GM18870 (cell line): ENCODE measurements around the gene C16orf96.

Experiments used
- ATAC-seq: cut with Tn5 transposase; IDR thresholded peaks from one replicate; pipeline ENCODE4 v1.9.1; 2021; ENCODE audit warnings: moderate library complexity; ENCODE audit not compliant: unreplicated experiment

Gene C16orf96

DNA sequence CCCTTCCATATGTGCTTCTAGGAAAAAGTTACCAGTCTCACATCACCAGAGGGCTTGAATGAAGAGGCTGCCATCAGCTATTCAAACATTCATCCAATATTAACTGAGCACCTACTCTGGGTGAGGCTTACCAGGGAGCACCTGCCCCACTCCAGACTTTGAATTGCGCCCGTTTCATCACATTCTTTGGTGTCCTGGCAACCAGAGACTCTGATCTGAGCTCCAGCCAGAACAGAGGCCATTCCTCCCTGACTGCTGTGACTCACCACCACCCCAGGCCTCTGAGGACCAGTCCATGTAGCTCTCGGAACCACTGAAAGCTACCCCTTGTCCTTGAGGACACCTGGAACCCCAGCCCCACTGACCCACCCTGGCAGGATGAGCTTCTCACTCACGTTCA is at the start of gene C16orf96:
Gene C16orf96 (plus strand): TSS at position 229 of the 400 bp plus-strand sequence. CDS start 150 bp downstream, at position 379.
- no peak for ATAC-seq

DNA sequence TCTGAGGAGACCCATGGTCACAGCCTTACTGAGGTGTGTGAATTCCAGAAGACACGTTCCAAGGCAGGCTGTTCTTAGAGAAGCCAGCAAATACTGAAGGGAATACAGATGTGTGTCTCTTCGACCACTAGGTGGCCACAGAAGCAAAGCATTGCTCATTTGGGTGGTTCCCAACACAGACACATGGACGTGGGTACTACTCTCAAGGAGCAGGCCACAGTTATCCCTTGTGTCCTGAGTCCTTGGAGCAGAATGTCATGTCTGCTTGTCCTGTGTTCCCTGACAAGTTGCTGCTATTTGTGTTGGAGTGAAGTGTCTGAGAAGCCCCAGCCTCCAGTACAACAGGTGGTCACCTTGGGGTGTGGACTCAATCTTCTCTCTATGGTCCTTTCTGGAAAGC is 49.7 kb upstream of the C16orf96 start:
- no peak for ATAC-seq

DNA sequence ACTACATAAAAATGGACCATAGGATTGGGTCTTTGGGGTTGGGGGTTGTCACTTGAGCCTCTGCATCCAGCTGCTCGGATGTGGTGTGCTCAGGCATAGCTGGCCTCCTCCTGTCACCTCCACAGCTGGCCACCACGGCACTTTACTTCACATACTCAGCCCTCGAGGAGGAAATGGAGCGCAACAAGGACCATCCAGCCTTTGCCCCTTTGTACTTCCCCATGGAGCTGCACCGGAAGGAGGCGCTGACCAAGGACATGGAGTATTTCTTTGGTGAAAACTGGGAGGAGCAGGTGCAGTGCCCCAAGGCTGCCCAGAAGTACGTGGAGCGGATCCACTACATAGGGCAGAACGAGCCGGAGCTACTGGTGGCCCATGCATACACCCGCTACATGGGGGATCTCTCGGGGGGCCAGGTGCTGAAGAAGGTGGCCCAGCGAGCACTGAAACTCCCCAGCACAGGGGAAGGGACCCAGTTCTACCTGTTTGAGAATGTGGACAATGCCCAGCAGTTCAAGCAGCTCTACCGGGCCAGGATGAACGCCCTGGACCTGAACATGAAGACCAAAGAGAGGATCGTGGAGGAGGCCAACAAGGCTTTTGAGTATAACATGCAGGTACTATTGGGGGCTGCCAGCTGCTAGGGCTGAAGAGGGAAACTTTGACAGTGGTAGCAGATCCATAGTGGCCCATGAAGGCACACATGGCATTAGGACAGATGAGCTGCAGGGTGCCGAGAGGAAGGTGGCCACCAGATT is 48.4 kb upstream of the C16orf96 start:
- ATAC-seq: no peak

DNA sequence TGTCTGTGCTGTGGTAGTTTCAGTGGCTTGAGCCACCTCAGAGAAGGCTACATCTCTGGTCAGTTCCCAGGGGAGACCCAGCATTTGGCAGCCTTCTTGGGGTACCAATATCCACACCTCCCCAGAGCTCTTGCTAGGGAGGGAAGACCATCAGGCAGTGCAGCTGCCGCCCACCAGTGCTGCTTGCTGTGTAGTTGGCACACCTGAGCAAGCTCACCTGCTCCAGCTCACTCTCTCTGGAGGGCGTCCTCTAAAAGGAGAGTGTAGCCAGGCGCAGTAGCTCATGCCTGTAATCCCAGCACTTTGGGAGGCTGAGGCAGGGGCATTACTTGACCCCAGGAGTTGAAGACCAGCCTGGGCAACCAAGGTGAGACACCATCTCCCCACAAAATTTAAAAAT is 47.3 kb upstream of the C16orf96 start:
- no peak for ATAC-seq

DNA sequence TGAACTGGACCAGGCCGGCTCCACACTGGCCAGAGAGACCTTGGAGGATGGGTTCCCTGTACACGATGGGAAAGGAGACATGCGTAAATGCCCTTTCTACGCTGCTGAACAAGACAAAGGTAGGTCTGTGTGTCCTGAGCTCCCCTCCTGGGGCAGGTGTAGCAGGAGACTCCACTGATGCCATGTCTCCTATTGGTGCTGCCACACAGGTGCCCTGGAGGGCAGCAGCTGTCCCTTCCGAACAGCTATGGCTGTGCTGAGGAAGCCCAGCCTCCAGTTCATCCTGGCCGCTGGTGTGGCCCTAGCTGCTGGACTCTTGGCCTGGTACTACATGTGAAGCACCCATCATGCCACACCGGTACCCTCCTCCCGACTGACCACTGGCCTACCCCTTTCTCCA is 46.7 kb upstream of the C16orf96 start:
- ATAC-seq: no peak

DNA sequence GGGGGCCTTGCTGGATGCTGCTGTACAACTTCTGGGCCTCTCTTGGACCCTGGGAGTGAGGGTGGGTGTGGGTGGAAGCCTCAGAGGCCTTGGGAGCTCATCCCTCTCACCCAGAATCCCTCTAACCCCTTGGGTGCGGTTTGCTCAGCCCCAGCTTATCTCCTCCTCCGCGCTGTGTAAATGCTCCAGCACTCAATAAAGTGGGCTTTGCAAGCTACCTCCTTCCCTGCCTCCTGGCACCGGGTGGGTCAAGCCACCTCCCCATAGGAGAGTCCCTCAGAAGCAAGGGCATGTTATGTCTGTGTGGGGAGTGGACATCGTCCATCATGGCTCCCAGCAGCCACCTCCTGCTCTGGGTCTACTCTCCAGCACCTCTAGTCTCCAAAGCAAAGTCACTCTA is 46.0 kb upstream of the C16orf96 start:
- ATAC-seq: no peak

DNA sequence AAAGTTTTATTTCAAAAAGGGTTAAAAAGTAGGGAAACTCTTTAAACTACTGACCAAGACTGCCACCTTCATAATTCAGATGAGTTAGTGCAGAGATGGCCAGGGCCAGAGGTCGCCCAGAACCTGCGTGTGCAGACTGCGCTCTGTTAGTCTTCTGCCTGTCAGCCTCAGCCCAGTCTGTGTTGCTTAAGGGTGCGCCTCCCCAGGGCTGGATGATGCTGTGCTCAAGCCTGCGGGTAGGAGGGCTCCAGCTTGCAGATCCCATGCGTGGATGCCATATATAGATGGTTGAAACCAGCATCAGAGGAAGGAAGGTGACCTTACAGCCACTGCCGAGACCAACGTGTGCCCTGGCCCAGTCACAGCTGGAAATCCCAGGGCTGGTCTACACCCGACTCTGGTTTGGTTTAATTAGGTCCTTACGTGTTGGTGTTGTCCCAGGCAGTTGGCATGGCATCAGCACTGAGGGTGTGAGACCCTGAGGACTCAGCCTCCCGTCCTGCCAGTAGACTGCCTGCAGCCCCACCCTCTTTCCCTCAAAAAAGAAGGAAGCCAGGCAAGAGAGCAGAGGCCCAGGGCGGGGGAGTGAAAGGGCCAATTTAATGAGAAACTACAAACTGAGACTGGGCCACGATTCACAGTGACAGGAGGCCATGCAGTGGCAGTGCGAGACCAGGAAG is 45.3 kb upstream of the C16orf96 start:
- no peak for ATAC-seq

DNA sequence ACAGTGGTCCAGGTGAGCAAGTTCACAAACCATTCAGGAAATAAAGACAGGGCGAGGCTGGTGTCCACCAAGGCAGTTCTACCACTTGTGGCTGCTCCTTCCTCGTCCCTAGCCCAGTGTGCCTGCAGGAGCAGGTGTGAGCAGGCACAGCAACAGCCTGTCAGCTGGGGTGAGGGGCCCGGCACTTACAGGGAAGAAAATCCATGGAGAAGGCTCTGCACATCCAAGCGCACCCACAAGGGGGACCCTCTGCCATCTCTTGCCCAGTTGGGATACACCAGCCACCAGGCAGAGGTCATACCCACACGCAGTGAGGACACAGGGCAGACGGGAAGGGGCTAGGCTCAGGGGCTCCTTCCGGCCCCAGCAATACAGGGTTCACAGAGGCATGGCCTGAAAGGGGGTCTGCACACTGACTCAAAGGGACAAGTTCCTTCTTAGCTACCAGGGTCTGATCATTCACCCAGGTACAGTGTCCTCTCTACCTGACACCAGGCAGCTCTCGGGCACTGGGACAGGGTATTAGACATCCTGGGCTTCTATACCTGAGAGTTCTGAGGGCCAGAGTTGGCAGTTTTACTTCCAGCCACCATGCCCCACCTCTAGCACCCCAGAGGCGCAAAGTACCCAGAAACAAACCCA is 44.6 kb upstream of the C16orf96 start:
- ATAC-seq: no peak

DNA sequence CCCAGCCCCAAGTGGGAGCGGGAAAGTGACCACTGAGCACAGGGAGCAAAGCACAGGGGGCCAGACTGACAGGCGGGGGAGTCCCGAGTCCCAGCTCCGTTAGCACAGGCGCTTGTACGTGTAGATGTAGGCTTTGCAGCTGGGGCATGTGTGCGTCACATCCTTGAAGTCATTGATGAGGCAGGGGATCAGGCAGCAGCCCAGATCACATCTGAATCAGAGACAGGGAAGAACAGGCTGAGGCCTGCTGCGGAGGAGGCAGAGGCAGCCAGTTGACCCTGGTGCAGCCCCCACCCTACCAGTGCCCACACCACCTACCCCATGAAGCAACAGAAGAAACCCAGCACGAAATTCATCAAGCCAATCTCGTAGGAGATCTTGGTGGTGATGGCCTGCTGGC is 43.7 kb upstream of the C16orf96 start:
- no peak for ATAC-seq

DNA sequence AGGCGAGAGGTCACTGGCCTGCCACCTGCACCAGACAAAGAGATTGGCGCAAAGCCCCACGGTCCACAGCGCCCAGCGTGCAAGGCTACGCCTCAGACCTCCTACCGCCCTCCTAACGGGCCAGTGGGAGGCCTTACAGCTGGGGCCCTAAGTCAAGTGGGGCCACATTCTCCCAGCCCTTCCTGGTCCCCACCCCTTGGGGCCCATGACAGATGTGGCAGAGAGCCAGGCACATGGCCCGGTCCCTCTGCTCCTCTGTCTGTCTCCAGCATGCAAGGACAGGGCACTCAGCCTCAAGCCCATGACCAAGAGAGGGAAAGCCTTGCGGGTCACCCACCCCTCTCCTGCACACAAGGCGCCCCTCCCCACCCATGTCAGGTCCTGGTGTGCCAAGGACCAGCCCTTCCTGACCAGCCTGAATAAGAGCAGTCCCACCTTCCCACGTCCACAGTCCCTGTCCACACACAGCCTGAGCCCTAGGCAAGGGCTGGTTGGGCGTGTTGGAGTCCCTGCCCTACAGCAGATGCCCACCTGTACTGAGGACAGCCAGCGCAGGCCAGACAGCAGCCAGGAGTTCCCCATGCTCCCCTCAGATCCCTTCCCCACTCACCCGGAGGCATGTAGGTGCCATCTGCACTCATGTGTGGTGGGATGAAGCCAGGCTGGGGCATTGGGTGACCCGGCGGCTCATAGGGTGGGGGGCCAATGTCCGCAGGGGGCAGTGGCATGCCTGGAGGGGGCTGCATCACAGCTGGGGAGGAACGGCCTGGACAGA is 42.9 kb upstream of the C16orf96 start:
- ATAC-seq: no peak

DNA sequence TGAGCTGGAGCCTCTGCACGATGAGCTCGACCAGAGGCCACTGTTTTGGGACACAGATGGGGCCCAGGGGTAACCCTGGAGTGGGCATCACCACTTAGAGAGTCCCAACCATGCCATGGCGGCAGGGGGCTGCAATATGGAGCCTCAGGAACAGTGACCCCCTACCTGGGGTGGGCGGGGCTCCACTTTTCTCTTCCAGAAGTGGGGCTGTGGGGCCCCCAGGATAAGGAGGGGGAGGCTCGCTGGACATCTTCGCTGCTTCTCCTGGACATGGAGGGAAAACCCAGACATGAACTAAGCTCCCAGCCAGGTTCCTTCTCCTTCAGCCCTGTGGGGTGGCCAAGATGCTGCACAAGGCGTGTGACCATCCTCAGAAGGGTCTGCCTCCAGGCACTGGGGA is 42.3 kb upstream of the C16orf96 start:
- ATAC-seq: no peak

DNA sequence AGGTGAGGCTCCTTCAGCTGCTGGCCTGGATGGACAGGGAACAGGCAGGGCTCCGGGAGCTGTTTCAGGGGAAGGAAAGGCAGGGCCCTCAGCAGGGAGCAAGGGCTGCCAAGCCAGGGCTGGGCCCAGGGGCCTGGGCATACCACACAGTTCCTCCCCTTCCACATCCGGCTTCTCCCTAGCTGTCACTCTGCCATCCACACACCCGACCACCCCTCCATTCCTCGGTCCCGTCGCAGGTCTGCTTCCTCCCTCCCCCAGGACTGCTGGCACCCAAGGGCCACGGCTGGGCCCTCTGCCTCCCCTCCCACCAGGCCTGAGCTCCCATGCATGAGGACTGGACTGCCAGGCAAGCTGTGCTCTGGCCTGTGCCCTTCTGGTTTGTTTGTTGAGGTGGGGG is 41.5 kb upstream of the C16orf96 start:
- ATAC-seq: no peak

DNA sequence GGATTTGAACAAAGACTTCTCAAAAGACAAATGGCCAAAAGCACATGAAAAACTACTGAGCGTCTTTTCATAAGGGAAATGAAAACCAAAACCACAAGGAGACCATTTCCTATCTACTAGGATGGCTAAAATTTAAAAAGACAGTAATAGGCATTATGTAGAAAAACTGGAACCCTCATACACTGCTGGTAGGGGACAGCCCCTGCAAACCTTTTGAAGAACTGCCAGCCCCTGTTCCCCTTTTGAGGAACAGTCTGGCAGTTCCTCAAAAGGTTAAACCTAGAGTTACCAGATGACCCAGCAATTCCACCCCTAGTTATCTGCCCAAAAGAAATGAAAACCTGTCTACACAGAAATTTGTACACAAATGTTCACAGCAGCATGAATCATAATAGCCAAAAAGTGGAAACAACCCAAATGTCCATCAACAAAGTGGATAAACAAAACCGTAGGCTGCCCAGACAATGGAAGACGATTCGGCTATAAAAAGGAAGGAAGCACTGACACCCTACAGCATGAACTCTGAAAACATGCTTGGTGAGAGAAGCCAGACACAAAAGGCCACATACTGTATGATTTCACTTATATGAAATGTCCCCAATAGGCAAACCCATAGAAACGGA is 40.4 kb upstream of the C16orf96 start:
- no peak for ATAC-seq

DNA sequence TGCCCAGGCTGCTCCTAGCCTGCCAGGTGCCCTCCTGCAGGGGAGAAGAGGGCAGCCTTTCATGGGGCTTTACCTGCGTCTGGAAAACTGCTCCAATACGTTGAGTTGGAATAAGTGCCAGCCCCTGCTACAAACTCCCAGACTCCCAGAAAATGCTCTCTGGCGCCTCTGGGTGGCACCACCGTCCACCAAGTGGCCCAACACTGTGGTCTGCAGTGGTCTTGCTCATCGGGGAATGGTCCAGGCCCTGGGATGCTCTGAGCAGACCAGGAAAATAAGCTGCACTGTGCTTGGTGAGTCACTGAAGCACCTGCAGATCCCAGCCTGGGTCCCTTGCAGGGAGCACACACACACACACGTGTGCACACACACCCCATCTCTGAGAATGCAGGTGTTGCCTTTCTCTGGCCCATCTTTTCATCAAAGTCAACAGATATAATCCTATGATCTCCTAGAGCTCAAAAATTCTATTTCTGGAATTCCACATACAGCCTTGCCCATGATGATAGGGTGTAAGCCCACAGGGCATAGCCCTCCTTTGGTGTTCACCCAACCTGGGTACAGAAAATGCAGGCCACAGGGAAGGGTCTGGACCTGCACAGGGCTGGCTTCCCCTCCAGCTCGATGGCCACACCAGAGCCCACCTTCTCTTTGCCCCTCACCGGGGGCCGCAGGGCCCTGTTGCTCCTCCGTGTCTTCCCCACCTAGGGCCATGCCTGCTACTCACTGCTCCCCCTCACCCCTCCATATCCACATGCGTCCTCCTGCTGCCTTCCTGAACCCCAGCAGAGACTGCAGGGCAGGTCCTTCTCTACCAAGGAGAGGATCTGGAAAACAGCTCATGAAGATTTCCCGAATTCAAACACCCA is 38.1 kb upstream of the C16orf96 start:
- no peak for ATAC-seq

DNA sequence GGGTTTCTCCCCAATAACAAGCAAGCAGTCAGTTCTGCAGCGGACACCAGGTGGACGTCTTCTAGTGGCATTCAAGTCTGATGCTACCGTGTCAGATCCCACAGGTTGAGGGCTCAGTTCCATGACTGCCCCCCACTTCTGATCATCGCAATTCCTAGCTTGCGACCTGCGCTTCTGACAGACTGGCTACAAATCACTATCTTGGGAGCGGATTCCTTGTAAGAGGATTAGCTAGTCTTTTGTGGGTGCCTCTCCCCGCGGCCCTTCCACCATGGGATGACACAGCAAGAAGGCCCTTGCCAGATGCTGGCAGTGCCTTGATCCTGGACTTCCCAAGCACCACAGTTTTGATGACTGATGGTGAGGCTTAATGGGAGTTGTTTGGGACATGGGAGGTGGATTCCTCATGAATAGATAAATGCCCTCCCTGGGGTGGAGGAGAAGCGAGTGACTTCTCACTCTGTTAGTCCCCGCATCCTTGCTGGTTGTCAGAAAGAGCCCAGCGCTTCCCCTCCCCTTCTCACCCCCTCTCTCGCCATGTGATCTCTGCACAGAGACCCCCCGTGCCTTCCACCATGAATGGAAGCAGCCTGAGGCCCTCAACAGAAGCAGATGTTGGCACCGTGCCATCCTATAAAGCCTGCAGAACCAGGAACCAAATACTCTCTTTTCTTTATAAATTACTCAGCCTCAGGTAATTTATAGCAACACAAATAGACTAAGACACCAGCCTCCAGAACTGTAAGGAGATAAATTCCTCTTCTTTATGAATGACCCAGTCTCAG is 36.7 kb upstream of the C16orf96 start:
- ATAC-seq: no peak

DNA sequence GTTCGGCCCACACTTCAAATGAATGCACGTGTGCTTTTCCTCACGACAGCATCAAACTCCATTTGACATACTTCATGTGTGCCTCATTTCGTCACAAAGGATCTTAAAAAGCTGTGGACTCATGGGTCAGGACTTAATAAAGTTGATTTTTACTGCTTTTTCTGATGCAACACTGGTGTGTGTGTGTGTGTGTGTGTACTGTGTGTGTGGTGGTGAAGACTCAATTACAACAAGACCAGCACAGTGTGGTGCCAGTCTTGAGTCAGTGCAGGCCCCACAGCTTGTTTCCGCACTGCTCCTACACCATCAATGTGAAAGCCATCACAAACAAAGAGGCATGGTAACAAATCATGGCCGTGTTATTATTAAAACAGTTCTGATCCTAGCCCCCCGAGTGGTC is 35.2 kb upstream of the C16orf96 start:
- no peak for ATAC-seq

DNA sequence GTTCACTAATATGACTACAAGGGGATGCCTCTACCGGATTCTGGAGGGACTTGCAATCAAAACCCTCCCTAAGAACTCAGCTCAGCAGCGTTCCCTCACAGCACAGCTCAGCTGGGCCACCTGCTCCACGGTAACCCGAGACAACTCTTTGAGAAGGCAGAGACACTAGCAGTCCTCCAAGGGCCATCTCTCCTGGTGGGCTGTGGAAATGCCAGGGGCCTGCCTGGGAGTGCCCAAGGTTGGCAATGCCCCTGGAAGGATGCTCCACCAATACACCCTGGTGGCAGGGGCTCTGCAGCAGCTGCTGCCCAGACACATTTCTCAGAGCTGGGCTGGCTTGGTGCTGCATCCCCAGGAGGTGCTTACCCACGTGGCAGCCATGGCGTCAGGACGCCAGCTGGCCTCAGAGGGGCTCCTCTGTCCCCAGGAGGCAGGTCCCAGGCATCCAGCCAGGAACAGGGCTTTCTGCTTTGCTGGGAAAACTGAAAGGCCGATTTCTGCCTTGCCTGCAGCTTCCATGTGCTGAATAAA is 34.0 kb upstream of the C16orf96 start:
- no peak for ATAC-seq

DNA sequence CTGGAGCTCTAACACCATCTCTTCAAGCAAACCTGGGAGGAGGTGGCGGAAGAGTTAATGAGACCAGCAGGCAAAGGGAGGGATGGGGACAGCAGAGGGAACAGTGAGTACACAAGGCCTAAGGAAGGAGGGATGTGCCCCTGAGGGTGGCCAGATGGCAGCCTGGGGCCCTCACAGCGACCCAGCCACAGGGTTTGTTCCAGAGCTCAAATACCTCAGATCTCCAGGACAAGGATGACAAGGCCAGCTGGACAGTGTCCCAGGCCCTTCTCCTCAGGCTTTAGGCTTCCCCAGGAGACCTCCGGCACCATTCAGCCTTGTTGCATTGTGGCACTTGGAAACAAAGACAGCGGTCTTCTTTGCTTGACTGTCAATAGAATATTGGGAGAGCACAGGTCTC is 32.5 kb upstream of the C16orf96 start:
- ATAC-seq: no peak

DNA sequence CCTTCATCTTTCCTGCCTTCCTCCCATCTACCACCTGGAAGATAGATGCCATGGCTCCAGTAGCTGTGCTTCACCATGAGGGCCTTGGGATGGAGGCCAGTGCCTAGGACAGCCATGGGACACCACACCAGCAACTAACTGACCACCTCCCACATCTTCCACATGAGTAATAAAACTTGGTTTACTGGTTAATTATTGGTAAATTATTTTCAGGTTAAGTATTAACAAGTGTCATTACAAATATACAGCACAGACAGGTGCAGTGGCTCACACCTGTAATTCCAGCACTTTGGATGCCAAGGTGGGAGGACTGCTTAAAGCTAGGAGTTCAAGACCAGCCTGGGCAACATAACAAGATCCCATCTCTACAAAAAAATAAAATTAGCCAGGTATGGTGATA is 31.6 kb upstream of the C16orf96 start:
- no peak for ATAC-seq
